Measurements from ENCODE around the gene FIGNL2. TPM values are rescaled to one million over a fixed set of nuclear protein-coding genes. Genes with fewer than 3 reads are reported as not detected.
"Not testable (repeated sequence)": the region's sequence is repeated elsewhere in the genome, so short reads cannot be mapped to it uniquely, and the experiment has no call there.

FIGNL2 gene
- total RNA-seq, 1 donor from 2014 or later = 0.30 TPM

GRCh38 chr12:51798501-51798900 lies 50.0 kb downstream of the FIGNL2 start:
- Mint-ChIP-seq H3K4me1 (ENCODE audit: low read depth) (no peaks in the 10 kb centered on the region), H3K27me3 (ENCODE audit: low read depth) (no peaks in the 10 kb centered on the region), H3K9me3 (ENCODE audit: low read depth) (no peaks in the 10 kb centered on the region), H3K36me3 (ENCODE audit: low read depth) (peaks cover 3% of the 10 kb centered on the region), H3K27ac (ENCODE audit: unreplicated experiment) (no peak overlapping the region), H3K4me3 (ENCODE audit: unreplicated experiment) (no peak overlapping the region)
- no peak for DNase-seq (ENCODE audit: low spot score)
- TF ChIP-seq, protein P1, sequence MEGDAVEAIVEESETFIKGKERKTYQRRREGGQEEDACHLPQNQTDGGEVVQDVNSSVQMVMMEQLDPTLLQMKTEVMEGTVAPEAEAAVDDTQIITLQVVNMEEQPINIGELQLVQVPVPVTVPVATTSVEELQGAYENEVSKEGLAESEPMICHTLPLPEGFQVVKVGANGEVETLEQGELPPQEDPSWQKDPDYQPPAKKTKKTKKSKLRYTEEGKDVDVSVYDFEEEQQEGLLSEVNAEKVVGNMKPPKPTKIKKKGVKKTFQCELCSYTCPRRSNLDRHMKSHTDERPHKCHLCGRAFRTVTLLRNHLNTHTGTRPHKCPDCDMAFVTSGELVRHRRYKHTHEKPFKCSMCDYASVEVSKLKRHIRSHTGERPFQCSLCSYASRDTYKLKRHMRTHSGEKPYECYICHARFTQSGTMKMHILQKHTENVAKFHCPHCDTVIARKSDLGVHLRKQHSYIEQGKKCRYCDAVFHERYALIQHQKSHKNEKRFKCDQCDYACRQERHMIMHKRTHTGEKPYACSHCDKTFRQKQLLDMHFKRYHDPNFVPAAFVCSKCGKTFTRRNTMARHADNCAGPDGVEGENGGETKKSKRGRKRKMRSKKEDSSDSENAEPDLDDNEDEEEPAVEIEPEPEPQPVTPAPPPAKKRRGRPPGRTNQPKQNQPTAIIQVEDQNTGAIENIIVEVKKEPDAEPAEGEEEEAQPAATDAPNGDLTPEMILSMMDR (IDR thresholded peaks at IDR 0.05) = no peak

DNA sequence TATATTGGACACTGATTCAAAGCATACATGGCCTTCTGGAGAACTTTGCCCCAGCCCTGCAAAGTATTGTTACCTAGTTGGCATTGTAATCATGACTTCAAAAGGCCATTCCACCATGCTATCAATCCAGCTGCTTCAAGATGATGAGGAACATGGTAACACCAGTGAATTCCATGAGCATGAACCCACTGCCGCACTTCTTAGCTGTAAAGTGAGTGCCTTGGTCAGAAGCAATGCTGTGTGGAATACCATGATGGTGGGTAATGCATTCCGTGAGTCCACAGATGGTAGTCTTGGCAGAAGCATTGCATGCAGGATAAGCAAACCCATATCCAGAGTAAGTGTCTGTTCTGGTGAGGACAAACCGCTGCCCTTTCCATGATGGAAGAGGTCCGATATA lies 50.5 kb downstream of the FIGNL2 start:
- not testable (repeated sequence) for H3K27me3 Mint-ChIP-seq (ENCODE audit: low read depth); H3K27ac Mint-ChIP-seq (ENCODE audit: unreplicated experiment); H3K36me3 Mint-ChIP-seq (ENCODE audit: low read depth); H3K9me3 Mint-ChIP-seq (ENCODE audit: low read depth); H3K4me1 Mint-ChIP-seq (ENCODE audit: low read depth); DNase-seq (ENCODE audit: low spot score); H3K4me3 Mint-ChIP-seq (ENCODE audit: unreplicated experiment)

DNA sequence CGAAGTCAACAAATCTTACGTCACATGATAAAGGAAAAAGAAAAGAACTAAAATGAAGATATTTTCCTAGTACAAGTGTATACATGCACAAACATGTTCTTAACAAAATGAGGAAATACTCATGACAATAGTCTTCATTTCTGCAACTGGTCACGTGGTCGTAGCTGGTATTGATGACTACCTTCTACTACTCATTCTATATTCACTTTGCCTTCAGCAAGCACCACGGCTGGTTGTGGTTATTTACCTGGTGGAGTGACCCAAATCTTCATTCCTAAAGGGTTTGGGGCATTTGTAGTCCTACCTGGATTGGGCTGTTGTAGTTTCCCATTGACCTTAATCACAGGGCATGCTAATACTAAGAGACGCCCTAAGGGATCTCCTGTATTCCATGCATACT lies 51.2 kb downstream of the FIGNL2 start:
- Mint-ChIP-seq H3K4me3 (ENCODE audit: unreplicated experiment) (no peak overlapping the region), H3K36me3 (ENCODE audit: low read depth) (peaks cover 7% of the 10 kb centered on the region), H3K9me3 (ENCODE audit: low read depth) (no peaks in the 10 kb centered on the region), H3K27ac (ENCODE audit: unreplicated experiment) (no peak overlapping the region), H3K4me1 (ENCODE audit: low read depth) (no peaks in the 10 kb centered on the region), H3K27me3 (ENCODE audit: low read depth) (no peaks in the 10 kb centered on the region)
- TF ChIP-seq, protein P1 (IDR thresholded peaks at IDR 0.05) = no peak
- DNase-seq (ENCODE audit: low spot score) = no peak

- Mint-ChIP-seq H3K36me3 (ENCODE audit: low read depth) (peaks cover 9% of the 10 kb centered on the region), H3K4me3 (ENCODE audit: unreplicated experiment) (no peak overlapping the region), H3K9me3 (ENCODE audit: low read depth) (no peaks in the 10 kb centered on the region), H3K27ac (ENCODE audit: unreplicated experiment) (no peak overlapping the region), H3K27me3 (ENCODE audit: low read depth) (no peaks in the 10 kb centered on the region), H3K4me1 (ENCODE audit: low read depth) (peaks cover 12% of the 10 kb centered on the region)
- no peak for DNase-seq (ENCODE audit: low spot score)
- TF ChIP-seq, protein P1 (IDR thresholded peaks at IDR 0.05) = no peak
Observed at GRCh38 chr12:51793201-51793600, 55.3 kb downstream of the FIGNL2 start.

- DNase-seq (ENCODE audit: low spot score) = no peak
- TF ChIP-seq, protein P1 (IDR thresholded peaks at IDR 0.05) = no peak
- H3K4me1 Mint-ChIP-seq (ENCODE audit: low read depth) = peaks cover 16% of the 10 kb centered on the region
- H3K36me3 Mint-ChIP-seq (ENCODE audit: low read depth) = peaks cover 9% of the 10 kb centered on the region
- H3K9me3 Mint-ChIP-seq (ENCODE audit: low read depth) = no peaks in the 10 kb centered on the region
- no peaks in the 10 kb centered on the region for H3K27me3 Mint-ChIP-seq (ENCODE audit: low read depth)
- H3K27ac Mint-ChIP-seq (ENCODE audit: unreplicated experiment) = no peak overlapping the region
- no peak overlapping the region for H3K4me3 Mint-ChIP-seq (ENCODE audit: unreplicated experiment)
Observed at GRCh38 chr12:51792417-51792816, 56.1 kb downstream of the FIGNL2 start.

- TF ChIP-seq, protein P1 (IDR thresholded peaks at IDR 0.05) = no peak
- H3K36me3 Mint-ChIP-seq (ENCODE audit: low read depth) = peaks cover 9% of the 10 kb centered on the region
- no peak overlapping the region for H3K27ac Mint-ChIP-seq (ENCODE audit: unreplicated experiment)
Observed at GRCh38 chr12:51788876-51789275, 59.6 kb downstream of the FIGNL2 start.

More at GRCh38 chr12:51788876-51789275, 59.6 kb downstream of the FIGNL2 start:
- no peak overlapping the region for H3K4me3 Mint-ChIP-seq (ENCODE audit: unreplicated experiment)
- peaks cover 16% of the 10 kb centered on the region for H3K4me1 Mint-ChIP-seq (ENCODE audit: low read depth)
- no peaks in the 10 kb centered on the region for H3K27me3 Mint-ChIP-seq (ENCODE audit: low read depth)
- no peaks in the 10 kb centered on the region for H3K9me3 Mint-ChIP-seq (ENCODE audit: low read depth)
- no peak for DNase-seq (ENCODE audit: low spot score)
